Measurements from ENCODE around the gene ARVCF.

The ARVCF gene

GRCh38 chr22:20016734-20017621 is at the start of gene ARVCF:
Gene ARVCF (minus strand): TSS chr22:20016823. CDS start chr22:19990794, 26,029 bp downstream.
- peak; percentile 70 for DNase-seq

GRCh38 chr22:20065896-20066616 is 49.4 kb upstream of the ARVCF start:
- DNase-seq = no peak

GRCh38 chr22:20064545-20065262 is 48.1 kb upstream of the ARVCF start:
- no peak for DNase-seq

- DNase-seq = no peak
Observed at GRCh38 chr22:20064140-20064480, 47.5 kb upstream of the ARVCF start.

GRCh38 chr22:20063271-20064139 is 46.9 kb upstream of the ARVCF start:
- no peak for DNase-seq

GRCh38 chr22:20062766-20063083 is 46.1 kb upstream of the ARVCF start:
- DNase-seq = no peak

GRCh38 chr22:20062043-20062765 is 45.6 kb upstream of the ARVCF start:
- DNase-seq = no peak

GRCh38 chr22:20061481-20061861 is 44.8 kb upstream of the ARVCF start:
- DNase-seq = no peak

GRCh38 chr22:20060700-20061480 is 44.3 kb upstream of the ARVCF start:
- no peak for DNase-seq

GRCh38 chr22:20058989-20059770 is 42.6 kb upstream of the ARVCF start:
- DNase-seq = no peak

- no peak for DNase-seq
Observed at GRCh38 chr22:20057596-20058268, 41.1 kb upstream of the ARVCF start.

- no peak for DNase-seq
Observed at GRCh38 chr22:20056696-20057386, 40.2 kb upstream of the ARVCF start.

- DNase-seq = no peak
Observed at GRCh38 chr22:20056161-20056560, 39.5 kb upstream of the ARVCF start.

- no peak for DNase-seq
Observed at GRCh38 chr22:20055654-20056053, 39.0 kb upstream of the ARVCF start.

- no peak for DNase-seq
Observed at GRCh38 chr22:20055144-20055543, 38.5 kb upstream of the ARVCF start.

- DNase-seq = no peak
Observed at GRCh38 chr22:20054485-20054884, 37.9 kb upstream of the ARVCF start.

- DNase-seq = no peak
Observed at GRCh38 chr22:20054034-20054427, 37.4 kb upstream of the ARVCF start.

- DNase-seq = no peak
Observed at GRCh38 chr22:20053407-20054033, 36.9 kb upstream of the ARVCF start.
